ENCODE results near the gene CAPN15.

Gene CAPN15

DNA sequence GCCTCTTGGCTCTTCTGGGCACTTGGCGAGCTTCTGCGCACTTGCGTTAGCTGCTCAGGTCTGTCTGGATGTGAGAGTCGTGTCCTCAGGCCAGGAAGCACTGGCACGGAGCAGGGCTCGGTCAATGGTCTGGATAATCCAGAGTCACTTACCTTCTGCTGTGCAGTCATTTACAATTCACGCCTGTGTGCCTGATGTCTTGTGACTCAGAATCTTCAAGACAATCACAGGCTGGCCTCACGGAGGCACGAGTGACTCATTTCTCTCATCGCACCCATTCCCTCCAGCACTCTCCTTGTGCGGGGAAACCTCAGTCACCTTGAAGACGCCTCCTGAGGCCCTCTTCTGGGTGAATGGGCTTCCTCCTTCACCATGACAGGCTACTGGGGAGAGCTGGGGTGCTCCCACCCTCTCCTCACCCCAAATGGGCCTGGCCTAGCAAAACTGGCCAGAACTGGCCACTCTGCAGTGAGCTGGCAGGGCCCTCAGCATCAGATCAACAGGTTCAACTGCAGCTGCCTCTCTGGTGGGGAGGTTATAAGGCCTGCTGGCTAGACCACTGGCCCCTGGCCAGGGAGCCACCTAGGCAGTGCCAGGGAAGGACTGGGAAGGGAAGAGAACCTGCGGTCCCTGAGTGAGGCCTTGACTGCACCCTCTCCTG, 1.9 kb upstream of the CAPN15 start:
- peak; percentile 53 for DNase-seq (ENCODE audit: low read depth)

DNA sequence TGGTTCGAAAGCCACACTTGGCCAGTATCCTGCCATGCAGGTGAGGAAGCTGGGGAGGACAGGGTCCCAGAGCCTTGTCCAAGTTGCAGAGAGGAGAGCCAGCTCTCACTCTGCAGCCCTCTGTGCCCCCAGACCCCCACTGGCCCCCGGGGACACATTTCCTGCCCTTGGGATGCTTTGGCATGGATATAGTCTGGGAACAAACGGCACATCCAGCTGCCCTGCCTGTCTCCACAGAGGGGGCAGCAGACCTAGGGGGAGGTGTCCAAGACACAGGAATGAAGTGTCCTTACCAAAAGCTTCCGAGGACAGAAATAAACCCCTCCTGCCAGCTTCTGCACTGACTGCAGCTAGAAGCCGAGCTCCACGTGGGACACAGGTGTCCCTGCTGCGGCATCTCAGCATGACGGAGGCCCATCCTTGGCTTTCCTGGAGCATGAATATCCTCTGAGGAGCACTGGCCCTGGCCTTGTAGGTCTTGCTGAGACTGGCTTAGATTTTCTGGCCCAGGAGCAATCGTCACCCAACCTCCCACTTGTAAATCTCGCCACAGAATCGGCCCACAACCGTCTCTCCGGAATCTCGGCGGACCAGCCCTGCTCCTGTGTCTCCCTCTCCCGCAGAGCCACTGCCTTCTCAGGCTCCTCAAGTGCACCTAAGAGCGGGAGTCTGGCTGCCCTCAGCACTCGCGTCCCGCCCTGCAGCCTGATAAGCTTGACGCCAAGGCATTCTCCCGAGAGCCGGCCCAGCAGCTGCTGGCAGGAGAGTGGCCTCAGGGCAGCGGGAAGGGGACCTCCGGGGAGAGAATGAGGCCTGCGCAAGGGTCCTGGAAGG, 1.1 kb upstream of the CAPN15 start:
- DNase-seq (ENCODE audit: low read depth) = peak; percentile 26

GRCh38 chr16:528111-529011, 849 bp downstream of the CAPN15 start:
- peak; percentile 27 for DNase-seq (ENCODE audit: low read depth)

DNA sequence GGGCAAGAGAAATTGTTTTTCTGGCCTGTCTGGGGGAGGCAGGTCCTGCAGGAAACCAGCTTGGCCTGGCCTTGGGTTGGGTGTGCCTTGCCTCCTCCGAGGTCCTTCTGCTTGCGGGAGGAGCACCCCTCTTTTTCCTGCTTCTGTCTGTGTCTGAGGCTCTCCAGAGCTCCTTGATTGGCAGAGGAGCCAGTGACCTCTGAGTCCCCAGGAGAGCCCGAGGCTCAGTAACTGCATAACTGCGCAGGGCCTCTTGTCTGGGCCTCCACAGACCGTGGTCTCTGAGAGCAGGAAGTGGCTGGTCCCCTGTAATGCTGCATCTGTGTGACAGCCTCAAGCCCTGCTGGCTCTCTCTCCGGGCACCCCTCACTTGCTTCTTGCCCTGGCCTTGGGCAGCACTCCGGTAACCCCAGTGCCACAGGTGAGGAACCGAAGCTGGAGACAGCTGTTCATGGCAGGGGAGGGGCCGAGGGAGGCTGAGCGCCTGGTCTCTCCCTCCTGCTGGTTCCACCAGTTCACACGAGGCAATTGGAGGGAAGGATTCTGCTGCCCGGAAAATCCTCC, 1.6 kb downstream of the CAPN15 start:
- DNase-seq (ENCODE audit: low read depth) = no peak

- no peak for DNase-seq (ENCODE audit: low read depth)
Measured at GRCh38 chr16:530111-530817, 2.8 kb downstream of the CAPN15 start.

- no peak for DNase-seq (ENCODE audit: low read depth)
Measured at GRCh38 chr16:531494-532125, 4.1 kb downstream of the CAPN15 start.

DNA sequence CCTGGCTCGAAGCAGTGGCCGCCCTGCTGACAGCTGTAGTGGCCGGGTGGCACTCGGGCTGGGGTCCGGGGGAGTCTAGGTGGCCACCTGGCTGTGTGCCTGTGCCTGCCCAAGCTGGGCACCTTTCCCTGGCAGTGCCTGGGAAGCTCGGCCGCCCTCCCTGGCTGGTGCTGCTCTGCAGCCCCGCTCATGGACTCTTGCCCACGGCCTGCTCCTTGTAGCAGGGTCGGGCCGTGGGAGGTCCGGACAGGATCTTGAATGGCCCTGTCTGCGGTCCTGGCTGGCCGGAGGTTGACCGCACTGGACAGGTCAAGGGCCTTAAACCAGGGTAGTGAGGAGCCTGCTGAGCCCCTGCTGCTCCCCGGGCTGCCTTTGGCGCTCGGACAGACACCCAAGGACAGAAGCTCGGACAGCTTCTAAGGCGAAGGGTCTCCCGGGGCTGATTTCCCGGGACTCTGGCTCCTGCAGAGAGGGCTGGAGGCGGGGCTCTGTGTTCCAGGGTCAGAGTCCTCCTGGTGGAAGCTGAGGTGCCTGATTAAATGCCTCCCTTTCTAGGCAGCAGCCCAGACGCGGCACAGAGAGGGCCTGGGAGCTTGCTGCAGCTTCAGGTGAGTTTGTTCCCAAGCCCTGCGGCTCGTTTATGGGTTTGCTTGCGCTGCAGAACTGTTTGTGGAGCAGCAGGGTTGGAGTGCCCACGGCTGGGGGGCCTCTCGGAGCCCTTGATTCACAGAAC, 6.0 kb downstream of the CAPN15 start:
- no peak for DNase-seq (ENCODE audit: low read depth)

- DNase-seq (ENCODE audit: low read depth) = no peak
Measured at GRCh38 chr16:534135-534534, 6.6 kb downstream of the CAPN15 start.

GRCh38 chr16:534856-535445, 7.4 kb downstream of the CAPN15 start:
- no peak for DNase-seq (ENCODE audit: low read depth)

- peak; percentile 51 for DNase-seq (ENCODE audit: low read depth)
Measured at GRCh38 chr16:535446-536405, 8.2 kb downstream of the CAPN15 start.

- DNase-seq (ENCODE audit: low read depth) = no peak
Measured at GRCh38 chr16:536746-537145, 9.2 kb downstream of the CAPN15 start.

- DNase-seq (ENCODE audit: low read depth) = no peak
Measured at GRCh38 chr16:537415-538335, 10.2 kb downstream of the CAPN15 start.

DNA sequence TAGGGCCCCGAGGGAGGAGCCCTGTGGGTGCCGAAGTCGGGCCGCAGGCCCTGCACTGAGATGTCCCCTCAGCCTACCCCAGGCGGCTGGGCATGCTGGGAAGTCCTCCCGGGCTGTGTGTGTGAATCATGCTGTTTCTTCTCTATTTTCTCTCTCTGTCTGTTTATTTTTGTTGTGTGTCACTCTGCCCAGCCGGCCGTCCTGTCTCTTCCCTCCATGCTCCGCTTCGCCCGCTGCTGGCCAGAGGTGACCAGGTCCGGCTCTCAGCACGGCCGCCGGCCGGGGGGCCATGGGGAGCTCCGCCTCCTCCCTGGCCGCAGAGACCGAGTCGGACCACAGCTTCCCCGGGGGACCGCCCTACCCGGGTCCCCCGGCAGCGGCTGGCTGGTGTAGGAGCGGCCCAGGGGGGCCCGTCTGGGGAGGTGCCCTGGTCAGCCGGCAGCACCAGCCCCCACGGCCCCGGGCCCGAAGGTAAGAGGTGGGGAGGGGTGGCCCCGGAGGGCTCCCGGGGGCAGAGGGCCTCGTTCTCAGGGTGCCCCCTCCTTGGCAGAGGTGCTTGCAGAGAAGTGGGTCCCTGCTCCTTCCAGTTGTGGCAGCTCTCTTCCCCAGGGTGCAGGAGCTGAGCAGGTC, 12.5 kb downstream of the CAPN15 start:
- no peak for DNase-seq (ENCODE audit: low read depth)

GRCh38 chr16:540645-541340, 13.3 kb downstream of the CAPN15 start:
- no peak for DNase-seq (ENCODE audit: low read depth)

GRCh38 chr16:543301-544164, 16.0 kb downstream of the CAPN15 start:
- no peak for DNase-seq (ENCODE audit: low read depth)

DNA sequence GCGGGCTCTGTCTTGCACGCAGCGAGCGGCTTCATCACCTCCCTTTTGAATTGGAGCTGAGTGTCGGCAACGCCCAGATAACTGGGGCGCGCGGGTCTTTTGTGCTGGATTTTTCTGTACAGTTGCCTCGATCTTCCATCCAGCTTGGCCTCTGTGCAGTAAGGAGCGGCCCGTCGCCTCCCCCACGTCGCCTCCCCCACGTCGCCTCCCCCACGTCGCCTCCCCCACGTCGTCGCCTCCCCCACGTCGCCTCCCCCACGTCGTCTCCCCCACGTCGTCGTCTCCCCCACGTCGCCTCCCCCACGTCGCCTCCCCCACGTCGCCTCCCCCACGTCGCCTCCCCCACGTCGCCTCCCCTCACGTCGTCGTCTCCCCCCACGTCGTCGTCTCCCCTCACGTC, 17.0 kb downstream of the CAPN15 start:
- no peak for DNase-seq (ENCODE audit: low read depth)
